ENCODE measurements around the gene ADORA1.

ADORA1 gene

DNA sequence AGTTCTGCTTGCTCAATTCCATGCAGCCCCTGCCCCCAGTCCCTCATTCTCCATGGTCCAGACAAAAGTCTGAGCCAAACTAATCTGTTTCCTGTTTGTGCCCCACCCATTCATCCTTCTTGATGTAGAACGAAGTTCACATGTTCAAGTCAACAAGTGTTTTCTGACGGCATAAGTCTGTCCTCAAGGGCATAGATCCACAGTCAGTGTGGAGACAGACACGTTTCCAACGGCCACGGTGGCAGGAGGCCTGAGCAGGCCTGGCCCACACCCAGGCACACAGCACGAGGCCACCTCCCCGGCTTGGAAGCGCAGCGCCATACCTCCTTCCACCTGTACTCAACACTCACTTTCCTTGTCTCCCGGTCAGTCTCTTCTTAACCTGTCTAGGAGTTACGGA is 16.1 kb downstream of the ADORA1 start:
- no peak for DNase-seq

DNA sequence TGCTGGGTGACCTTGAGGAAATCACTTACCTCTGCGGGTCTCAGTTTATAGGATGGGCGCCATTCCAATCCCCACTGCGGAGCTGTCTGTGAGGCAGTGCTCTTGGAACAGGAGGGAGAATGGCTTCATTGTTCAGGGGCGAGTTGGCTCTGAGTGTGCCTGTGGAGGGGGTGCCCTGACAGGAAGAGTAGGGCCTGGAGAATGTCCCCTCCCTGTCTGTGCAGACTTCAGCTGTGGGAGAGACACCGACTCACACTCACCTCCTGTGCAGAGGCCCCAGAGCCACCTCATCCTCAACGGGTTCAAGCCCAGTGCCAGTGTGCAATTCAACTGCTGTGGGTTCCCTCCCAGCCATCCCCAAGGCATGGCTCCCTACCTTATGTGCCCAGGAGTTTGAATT is 17.1 kb downstream of the ADORA1 start:
- DNase-seq: no peak

DNA sequence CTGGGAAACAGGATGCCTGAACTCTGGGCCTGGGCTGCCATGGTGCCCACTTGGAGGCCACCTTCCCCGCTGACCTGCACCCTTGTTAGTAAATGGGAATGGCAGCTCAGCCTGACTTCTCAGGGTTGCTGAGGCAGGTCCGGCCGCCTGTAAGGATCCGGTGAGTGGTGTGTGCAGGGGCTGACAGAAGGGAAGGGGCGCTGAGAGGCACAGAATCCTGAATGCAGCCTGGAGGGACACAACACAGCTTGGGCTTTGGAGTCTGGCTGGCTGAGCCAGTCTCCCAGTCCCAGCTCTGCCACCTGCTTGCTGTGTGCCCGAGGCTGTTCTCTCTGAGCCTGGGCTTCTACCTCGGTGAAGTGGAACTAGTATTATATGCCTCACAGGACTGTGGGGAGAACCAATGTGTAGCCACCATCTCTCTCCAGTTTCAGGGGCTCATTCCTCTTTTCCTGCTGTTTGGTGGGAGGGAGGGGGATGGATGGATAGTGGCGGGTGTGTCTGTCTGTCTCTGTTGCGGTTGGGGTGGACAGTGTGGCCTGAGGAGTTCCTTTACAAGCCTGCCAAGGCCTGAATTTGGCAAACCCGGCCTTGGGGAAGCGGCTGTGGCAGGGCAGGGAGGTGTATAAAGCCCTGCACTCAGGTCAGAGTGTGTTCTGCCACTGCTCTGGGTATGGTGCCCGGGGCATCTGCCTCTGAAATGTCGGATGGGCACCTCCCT is 18.0 kb downstream of the ADORA1 start:
- DNase-seq: no peak

DNA sequence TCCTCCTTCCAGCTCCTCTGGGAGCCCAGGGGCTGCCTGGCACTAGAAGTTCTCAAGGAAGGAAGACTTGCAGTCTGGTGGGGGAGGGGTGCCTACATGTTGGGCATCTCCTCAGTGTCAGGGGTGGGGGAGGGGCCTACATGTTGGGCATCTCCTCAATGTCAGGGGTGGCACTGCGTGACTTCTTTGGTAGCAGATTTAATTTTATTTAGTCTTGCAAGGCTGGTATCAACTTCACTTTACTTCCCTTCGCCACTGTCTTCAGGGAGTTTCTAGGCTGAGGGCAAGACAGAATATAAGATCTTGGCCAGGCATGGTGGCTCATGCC is 18.5 kb downstream of the ADORA1 start:
- DNase-seq: no peak

GRCh38 chr1:203146537-203146936 is 19.0 kb downstream of the ADORA1 start:
- no peak for DNase-seq

DNA sequence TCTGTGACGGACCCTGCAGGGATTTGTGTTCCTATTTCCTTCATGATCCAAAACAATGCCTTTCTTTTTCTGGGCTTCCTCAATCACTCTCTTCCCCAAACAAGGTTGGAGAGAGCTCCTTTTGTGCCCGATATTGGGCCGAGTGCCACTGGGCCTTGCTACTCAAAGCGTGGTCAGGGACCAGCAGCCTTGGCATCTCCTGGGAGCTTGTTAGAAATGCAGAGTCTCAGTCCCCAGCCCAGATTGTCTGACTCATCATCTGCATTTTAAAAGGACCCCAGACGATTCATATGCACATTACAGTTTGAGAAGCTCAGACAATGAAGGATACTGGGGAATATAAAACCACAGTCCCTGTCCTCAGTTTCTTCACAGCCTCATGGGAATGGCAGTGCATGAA is 19.9 kb downstream of the ADORA1 start:
- DNase-seq: no peak

DNA sequence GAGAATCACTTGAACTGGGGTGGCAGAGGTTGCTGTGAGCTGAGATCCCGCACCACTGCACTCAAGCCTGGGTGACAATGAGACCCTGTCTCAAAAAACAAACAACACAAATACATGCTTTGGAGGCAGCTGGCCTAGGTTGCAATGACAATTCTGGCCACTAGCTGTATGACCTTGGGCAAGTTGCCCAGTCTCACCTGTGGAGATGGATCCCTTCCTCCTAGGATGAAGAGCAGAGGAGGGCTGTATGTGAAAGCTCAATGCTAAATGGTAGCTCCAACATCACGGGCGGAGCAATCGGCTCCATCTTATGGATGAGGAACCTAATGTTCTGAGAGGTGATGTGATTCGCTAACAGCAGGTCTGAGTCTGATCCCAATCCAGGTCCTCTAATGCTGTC is 20.6 kb downstream of the ADORA1 start:
- no peak for DNase-seq

- no peak for DNase-seq
These were observed 21.1 kb downstream of the ADORA1 start for GRCh38 chr1:203148579-203148978.

DNA sequence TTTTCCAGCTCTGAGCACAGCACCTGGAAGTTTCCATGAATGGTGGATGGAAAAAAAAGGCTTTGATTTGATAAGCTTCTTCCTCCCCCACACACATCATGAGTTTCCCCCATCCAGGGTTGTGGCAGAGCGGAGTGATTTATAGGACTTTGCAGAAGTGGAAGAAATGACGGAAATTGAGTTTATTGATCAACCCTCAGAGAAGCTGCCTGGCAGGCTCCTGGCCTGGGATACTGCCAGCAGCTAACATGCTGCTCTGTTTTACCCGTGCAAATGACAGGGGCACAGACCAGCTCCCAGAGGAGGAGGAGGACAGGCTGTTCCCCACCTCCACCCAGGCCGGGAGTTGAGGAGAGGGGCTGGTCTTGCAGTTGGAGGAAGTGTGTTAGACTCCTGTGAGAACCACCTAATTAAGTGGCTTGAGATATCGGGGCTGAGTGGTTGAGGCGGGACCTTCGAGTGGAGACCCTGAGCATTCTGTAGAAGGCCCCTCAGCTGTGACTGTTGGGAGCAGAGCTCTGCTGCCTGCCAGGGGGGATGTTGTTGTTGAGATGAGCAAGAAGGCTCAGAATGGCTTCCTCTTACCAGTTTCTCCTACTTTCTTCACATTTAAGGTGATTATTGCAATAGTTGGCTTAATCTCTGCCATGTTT is 21.8 kb downstream of the ADORA1 start:
- no peak for DNase-seq

- no peak for DNase-seq
These were observed 23.2 kb downstream of the ADORA1 start for GRCh38 chr1:203150511-203151297.

- no peak for DNase-seq
These were observed 24.0 kb downstream of the ADORA1 start for GRCh38 chr1:203151362-203152157.

DNA sequence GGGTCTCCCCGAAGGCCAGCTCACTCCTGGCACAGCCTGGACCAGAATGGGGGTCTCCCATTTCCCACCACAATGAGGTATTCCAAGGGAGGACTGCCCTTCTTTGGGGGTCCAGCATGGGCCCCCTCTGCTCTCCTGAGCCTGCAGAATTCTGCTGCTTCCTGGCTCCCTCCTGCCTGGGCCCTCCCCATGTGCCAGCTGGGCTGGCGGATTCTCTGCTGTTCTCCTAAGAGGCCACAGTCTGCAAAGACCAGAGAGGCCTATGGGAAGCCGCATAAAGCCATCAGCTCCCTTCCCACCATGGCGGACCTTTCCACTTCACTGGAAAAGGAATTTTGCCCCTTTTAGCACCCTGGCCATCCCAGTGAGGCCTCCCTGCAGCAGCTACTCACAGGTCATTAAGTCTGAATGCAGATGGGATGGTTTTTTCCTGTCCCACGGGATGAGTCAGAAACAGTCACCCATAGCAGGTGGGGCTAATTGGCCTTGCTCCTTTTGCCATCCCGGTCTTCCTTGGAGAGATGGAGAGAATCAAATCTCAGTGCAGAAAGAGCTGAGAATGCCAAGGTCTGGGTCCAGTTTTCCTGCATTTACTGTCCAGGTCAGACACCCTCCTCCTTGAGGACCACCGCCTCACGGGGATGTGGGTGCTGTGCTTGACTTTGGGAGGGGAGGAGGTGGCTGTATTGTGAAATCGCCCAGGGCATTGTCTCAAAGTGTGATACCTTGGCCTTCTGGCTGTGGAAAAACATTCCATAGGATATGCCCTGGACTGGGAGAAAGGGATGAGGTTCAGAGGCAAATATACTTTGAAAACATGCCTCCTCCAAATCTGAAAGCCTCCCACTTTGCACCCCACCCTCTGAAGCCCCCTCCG is 24.9 kb downstream of the ADORA1 start:
- no peak for DNase-seq

DNA sequence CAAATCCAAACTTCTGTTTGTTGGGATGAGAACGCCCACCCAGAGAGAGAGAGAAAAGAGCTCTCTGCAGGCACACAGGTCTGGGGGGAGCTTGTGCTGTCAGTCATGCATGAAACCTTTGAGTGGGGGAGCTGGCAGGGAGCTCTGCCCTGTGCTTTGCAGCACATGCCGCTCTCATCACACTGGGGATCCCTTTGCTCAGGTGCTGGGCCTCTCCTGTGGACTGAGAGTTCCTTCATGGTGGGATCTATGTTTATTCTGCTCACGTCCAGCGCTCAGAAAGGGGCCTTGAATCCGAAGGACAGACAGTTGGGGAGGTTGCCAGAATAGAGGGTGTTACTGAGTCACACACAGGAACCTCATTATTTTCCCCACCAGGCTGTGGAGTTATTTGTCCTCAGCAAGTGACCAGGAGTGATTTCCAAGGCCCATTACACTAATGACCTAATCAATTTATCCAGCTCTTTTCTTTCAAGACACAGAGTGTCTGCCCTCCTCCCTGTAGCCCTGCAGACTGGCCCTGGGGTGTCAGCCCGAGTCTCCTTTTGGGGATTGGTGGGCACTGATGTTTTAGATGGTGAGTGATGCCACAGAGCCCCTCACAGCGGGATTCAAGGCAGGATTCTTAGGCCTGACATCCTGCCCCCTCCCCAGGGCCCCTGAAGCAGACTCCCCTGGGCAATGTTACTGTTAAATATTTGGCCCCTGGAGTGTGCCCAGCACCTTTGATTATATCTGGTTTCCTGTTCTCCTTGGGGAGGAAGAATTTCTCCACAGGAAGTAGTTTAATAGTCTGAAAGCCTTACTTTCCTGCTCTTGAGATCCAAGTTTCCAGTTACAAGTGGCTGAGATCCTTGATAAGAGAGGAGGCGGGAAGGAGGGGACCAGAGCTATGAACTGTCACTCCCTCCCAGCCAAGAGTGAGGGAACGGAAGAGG is 25.8 kb downstream of the ADORA1 start:
- no peak for DNase-seq

DNA sequence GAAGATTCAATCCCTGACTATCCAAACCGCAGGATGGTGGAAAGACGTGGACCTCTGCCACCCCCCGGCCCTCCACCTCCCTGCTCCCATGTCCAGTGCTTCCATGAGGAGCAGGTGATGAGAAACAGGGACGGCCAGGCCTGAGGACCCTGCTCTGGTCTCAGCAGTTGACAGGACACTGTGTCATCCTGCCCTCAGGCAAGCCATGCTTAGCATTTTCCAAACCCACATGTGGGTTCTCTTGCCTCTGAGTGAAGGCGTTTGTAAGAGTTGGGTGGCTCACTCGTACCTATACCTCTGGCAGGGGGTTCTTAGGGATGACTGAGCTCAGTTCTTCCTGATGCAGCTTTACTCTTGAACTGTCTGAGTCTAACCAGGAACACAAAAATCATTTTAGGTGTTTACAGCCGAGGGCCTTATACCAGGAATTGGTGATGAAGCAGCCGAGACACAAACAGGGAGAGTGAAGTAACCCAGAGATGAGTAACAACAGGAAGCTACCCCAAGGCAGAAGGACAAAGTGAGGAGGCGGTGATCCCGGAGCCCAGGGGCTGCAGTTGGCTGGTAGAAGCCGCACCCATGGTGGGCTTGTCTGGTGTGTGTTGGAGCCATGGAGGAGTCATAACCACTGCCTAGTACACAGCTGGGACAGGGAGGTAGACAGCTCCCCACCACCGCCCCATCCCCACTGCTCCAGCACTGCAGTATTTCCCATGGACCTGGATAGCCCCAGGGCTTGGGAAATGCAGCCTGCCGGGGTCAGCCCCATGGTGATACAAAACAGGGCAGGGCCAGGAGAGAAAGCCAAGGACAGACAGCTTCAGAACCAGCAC is 26.7 kb downstream of the ADORA1 start:
- no peak for DNase-seq

DNA sequence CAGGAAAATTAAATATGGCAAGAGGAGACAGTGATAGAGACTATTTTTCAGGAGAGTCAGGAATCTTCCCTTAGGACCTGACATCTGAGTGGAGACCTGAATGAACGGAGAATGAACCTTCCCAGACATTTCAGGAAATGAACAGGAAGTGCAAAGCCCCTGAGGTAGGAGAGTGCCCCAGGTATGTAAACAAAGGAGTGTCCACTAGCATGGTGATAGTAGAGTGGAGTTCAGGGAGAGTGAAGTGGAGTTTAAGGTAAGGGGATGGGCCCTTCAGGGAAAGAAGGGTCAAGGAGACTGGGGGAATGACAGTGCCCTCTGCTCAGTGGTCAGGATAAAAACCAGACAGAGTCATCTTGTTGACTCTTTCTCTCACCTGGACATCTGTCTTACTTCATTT is 28.8 kb downstream of the ADORA1 start:
- no peak for DNase-seq

DNA sequence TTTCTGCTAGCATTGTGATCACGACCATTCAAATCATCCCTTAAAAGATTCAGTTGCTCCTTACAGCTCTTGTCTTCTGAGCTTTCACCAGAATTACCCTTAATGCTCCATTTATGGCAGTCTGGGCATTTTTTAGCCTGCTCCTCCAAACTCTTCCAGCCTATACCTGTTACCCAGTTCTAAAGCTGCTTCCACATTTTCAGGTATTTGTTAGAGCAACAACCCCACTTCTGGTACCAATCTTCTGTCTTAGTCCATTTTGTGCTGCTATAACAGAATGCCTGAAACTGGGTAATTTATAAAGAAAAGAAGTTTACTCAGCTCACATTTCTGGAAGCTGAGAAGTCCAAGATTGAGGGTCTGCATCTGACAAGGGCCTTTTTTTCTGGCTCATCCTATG is 30.9 kb downstream of the ADORA1 start:
- DNase-seq: no peak

- DNase-seq: no peak
These were observed 31.6 kb downstream of the ADORA1 start for GRCh38 chr1:203158960-203159665.

DNA sequence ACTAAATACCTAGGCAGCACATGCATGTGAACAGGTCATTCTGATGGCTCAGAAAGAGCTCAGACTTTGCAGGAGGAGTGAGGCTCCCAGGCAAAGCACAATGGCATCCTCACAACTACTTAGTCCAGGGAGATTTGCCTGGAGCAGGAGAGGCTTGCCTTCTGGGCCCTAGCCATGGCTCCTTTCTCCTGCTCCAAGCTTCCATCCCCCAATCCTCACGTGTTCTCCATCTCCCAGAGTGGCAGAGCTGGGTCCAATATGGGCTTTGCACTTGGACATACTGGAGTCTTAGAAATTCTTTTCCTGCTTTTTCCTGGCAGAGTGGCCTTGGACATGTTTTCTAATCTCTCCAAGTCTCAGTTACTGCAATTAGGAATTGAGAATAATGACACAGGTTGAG is 32.3 kb downstream of the ADORA1 start:
- no peak for DNase-seq

- DNase-seq: no peak
These were observed 33.6 kb downstream of the ADORA1 start for GRCh38 chr1:203161175-203161574.

GRCh38 chr1:203161703-203162102 is 34.2 kb downstream of the ADORA1 start:
- no peak for DNase-seq
